MV-4-11 (cell line): ENCODE results near the gene ARID3A.
A peak's percentile ranks its signal among the peaks of the same experiment; 100 is the strongest.

Experiments
- DNase-seq: peaks from one replicate; lab custom pipeline; 2025; lab: John Stamatoyannopoulos, UW

ARID3A gene

DNA sequence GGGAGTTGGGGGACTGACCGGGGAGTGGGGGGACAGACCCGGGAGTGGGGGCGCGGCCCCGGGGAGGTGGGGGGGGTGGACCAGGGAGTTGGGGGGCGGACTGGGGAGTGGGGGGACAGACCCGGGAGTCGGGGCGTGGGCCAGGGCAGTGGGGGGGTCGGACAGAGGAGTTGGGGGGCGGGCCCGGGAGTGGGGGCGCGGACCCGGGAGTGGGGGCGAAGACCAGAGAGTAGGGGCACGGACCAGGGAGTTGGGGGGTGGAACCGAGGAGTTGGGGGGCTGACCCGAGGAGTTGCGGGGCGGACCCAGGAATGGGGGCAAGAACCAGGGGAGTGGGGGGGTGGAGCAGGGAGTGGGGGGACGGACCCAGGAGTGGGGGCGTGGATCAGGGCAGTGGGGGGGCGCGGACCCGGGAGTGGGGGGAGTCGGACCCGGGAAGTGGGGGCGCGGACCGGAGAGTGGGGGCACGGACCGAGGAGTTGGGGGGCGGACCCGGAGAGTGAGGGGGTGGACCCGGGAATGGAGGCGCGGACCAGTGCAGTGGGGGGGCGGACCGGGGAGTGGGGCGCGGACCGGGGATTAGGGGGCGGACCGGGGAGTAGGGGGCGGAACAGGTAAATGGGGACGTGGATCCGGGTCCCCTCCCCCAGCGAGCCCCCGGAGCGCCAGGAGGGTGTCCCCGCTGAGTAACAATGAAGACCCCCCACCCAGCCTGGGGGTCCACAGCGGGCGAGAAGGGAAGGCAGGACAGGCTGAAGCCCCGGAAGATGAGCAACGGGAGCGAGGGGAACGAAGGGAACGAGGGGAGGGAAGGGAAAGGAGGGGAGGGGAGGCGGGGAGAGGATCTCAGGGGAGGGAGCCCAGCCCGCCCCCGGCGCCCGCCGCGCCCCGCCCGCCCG, 13.4 kb upstream of the ARID3A start:
- DNase-seq = no peak

DNA sequence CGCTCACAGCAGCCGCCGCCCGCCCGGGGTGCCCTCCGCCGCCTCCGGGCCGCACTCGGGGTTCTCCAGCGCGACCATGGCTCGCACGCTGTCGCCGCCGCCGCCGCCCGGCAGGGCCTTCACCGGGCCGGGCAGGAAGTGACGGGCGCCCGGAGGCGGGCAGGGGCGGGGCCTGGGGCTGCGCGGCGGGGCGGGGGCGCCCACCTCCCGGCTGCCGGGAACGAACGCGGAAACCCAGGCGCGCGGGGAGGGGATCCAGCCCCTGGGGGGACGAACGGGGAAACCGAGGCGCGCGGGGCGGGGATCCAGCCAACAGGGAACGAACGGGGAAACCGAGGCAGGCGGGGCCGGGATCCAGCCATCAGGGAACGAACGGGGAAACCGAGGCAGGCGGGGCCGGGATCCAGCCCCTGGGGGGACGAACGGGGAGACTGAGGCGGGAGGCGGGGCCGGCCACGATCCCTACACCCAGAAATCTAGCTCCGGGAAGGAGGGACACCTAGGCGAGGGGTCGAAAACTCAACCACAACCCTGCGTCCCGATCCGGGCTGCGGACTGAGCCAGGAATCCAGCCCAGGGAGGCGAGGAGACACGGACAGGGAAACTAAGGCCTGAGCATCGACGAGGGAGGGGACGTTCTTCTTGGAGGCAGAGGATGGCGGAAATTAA, 12.6 kb upstream of the ARID3A start, which contains the start of gene R3HDM4:
Gene R3HDM4 (minus strand): TSS at position 140 of the 669 bp plus-strand sequence. CDS start 62 bp downstream, at position 78.
- DNase-seq = peak; percentile 31

DNA sequence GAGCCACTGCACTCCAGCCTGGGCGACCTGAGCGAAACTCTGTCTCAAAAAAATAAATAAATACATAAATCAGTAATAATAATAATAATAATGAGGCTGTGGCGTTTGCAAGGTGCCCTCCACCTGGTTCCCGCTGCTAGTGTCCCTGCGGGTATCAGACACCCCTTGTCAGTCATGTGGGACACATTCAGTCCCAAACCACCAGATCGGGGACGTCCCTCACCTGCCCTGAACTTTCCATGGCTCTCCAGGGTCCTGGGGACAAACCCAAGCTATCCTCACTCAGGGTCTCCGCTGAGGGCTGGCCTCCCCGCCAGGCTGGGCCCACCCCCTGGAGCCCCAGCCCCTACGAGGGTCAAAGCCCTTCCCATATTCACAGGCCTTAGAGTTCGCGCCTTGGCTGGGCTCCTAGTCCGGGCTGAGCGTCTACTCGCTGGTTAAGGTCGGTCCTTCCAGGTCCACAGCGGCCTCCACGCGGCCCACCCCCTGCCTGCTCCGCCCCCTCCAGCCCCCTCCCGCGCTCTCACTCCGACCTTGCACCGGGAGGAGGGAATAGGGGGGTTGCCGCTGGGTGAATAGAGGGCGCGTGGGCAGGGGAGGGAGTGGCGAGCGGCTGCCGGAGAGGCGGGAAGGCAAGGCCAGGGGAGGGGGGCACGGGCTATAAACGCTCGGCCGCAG, 9.1 kb upstream of the ARID3A start:
- DNase-seq = no peak

DNA sequence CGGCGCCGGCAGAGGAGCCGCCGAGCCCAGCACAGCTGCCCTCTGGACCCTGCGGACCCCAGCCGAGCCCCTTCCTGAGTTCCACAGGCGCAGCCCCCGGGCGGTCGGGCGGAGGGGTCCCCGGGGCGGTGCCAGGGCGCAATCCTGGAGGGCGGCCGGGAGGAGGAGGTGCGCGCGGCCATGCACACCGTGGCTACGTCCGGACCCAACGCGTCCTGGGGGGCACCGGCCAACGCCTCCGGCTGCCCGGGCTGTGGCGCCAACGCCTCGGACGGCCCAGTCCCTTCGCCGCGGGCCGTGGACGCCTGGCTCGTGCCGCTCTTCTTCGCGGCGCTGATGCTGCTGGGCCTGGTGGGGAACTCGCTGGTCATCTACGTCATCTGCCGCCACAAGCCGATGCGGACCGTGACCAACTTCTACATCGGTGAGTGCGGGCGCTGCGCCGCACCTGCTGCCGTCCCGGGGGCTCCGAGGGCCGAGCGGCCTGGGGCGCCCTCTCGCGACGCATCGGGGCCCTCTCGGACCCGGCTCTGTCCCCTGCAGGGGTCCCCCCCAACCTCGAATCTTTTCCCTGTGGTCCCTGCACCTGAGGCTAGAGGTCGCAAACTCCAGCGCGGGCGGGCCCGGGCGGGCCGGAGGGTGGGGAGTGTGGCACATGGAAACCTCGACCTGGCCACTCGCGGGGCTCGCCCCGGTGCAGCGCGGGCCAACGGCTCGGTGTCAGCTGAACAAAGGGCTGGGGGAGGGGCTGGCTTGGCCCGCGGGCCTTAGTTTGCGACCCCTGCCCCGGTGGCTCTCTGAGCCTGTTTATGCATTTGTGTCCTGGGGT, 8.3 kb upstream of the ARID3A start, which contains the start of gene KISS1R:
Gene KISS1R (plus strand): TSS at position 11 of the 829 bp plus-strand sequence. CDS start 170 bp downstream, at position 181.
- no peak for DNase-seq

DNA sequence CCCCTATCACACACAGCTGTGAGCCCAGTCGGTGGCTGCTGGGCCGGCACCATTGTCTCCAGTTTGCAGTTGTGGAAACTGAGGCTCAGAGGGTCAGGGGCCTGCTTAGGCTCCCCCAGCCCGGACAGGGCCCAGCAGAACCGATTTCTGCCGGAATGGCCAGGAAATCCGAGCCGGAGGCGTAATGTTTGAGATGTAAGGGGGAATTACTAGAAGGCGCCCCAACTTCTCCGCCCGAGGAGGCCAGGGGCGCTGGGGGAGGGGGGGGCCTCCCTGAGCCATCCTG, 7.7 kb upstream of the ARID3A start:
- no peak for DNase-seq

DNA sequence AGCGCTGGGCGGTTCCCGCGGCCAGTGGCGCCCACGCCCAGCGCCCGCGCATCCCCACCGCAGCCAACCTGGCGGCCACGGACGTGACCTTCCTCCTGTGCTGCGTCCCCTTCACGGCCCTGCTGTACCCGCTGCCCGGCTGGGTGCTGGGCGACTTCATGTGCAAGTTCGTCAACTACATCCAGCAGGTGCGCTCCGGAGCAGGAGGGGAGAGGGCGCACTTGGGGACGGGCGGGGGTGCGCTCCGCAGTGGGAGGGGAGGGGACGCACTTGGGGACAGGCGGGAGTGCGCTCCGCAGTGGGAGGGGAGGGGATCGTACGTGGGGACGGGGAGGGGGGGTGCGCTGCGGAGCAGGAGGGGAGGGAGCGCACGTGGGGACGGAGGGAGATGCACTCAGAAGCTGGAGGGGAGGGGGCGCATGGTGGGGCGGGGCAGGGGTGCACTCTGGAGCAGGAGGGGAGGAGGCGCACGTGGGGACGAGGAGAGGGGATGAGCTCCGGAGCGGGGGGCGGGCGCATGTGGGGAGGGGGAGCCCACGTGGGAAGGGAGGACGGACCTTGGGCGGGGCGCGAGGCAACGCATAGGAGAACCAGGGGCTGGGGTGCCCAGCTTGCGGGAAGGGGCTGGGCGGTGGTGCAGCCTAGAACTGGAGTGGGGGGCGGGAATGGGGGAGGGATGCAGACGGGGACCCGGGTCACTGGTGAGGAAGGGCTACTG, 7.2 kb upstream of the ARID3A start:
- DNase-seq = no peak

DNA sequence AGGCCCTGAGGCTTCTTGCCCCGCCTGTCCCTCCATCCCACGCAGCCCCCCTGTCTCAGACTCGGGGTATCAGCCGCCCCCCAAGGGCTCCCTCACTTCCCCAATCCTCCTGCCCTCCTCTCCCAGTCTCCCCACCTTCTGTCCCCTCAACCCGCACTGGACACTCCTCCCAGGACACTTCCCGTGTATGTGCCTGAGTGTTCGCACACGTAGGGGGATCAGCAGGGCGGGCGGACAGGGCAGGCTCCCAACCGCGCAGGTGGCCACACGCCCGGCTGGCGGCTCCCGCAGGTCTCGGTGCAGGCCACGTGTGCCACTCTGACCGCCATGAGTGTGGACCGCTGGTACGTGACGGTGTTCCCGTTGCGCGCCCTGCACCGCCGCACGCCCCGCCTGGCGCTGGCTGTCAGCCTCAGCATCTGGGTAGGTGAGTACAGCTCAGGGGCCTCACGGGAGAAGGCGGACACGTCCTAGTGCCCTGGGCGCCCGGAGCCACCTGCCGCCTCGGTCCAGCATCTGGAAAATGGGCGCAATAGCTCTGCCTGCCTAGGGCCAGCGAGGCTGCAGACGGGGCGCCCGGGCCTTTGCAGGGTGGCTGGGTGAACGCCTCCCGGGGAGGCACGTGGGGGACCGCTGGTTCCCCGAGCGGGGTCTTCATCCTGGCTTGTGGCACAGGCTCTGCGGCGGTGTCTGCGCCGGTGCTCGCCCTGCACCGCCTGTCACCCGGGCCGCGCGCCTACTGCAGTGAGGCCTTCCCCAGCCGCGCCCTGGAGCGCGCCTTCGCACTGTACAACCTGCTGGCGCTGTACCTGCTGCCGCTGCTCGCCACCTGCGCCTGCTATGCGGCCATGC, 6.4 kb upstream of the ARID3A start:
- DNase-seq = no peak

DNA sequence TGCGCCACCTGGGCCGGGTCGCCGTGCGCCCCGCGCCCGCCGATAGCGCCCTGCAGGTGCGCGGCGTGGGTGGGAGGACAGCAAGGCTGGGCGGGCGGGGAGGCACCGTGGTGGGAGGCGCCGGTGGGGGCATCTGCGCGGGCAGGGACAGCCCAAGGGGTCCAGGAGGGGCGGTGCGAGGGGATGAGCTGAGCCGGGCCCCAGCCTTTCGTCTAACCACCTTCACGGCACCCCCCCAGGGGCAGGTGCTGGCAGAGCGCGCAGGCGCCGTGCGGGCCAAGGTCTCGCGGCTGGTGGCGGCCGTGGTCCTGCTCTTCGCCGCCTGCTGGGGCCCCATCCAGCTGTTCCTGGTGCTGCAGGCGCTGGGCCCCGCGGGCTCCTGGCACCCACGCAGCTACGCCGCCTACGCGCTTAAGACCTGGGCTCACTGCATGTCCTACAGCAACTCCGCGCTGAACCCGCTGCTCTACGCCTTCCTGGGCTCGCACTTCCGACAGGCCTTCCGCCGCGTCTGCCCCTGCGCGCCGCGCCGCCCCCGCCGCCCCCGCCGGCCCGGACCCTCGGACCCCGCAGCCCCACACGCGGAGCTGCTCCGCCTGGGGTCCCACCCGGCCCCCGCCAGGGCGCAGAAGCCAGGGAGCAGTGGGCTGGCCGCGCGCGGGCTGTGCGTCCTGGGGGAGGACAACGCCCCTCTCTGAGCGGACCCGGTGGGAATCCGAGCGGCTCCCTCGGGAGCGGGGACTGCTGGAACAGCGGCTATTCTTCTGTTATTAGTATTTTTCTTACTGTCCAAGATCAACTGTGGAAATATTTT, 5.6 kb upstream of the ARID3A start:
- DNase-seq = peak; percentile 44

DNA sequence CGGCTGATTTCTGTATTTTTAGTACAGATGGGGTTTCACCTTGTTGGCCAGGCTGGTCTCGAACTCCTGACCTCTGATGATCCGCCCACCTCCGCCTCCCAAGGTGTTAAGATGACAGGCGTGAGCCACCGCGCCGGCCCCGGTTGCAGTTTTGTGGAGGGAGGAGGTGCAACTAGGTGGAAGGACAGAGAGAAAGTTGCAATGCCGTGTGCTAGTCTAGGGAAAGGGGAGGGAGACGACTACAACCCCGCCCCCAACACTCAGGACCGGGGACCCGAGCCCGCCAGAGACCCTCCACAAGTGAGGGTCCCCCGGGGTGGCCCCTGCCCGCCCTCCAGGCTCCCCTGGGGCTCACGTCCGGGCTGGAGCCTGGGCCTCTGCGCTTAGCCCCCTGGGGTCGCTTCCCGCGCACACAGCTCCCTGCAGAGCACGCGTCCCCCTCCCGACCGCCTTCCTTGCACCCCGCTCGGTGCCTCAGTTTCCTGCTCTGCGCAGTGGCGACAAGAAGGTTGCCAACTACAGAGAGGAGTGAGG, 1.2 kb upstream of the ARID3A start:
- no peak for DNase-seq

DNA sequence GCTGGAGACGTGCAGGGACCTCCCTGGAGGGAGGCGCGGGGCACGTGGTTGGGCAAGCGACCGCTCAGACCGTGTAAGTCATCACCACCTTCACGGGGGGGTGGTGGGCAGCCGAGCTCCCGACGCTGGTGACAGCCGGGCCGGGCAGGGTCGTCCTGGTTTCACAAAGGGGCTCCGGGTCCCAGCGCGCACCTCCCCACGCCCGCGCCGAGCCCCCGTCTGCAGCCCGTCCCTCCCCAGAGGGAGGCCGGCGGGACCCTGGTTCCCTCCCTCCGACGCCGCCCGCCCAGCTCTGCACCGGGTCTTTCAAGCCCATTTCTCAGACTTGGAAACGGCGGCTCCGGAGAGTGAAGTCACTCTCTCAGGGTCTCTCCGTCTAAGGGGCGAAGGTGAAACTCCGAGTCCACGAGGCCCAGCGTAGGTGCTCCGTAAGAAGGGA, 729 bp upstream of the ARID3A start:
- peak; percentile 84 for DNase-seq

DNA sequence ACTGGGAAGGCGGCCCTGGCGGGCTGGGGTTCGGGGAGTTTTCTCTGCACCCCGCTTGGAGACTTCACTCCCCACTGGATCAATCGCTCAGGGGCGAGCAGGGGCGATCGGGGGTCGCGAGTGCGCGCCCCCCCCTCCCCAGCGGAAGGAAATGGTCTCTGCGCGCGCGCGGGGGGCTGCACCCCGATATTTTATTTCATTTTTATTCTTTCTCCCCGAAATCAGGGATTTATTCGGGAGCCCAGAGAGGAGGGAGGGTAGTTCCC, 421 bp downstream of the ARID3A start:
- DNase-seq = no peak

DNA sequence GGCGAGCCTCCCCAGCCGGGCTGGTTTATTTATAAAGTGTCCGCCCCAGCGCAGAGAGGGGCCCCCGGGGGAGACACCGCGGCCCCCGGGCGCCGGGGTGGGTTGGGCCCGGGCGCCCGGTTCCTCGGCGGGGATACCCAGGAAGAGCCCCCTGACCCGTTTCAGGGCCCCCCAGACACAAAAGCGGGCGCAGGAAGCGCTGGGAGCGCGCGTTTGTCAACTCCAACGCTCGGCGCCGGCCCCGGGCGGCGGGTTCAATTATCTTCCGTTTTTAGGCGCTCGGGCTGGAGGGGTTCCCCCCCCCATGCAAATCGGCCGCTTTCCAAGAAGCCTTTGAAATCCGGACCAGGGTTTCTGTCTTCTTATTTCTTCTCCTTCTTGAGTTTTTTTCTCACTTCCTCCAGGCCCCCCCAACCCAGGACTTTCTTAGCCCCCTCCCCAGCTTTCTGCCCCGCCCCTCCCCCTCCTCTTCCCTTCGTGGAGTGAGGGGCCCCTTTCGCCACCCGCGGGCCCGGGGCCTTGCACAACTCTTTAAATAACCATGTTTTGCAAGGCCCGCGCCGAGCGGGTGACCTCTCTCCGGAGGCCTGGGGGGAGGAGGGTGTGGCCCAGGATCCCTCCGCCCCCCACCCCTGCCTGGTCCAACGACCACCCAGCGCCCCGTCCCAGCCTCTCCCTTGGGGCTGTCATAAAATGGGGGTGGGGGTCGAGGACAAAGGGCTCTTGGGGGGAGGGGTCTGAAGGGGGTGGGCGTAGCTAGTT, 935 bp downstream of the ARID3A start:
- peak; percentile 86 for DNase-seq

DNA sequence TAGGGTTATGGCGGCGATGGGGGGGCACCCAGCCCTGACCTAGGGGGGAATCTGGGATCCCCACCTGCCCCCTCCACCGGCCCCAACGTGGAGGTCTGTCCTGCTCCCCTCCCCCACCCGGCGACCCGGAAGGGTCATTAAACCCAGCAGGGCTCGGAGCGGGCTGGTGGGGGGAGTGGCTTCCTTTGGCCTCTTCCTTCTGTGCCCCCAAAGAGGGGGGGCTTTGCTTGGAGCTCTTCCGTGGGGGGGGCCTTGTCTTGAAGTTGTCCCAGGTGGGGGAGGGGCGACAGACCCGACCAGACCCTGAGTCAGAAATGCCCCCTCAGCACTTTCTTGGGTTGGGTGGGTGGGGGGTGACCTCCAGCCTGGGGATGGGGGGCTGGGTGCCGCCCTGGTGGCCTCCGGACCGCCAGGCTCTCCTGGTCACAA, 1.5 kb downstream of the ARID3A start:
- no peak for DNase-seq

DNA sequence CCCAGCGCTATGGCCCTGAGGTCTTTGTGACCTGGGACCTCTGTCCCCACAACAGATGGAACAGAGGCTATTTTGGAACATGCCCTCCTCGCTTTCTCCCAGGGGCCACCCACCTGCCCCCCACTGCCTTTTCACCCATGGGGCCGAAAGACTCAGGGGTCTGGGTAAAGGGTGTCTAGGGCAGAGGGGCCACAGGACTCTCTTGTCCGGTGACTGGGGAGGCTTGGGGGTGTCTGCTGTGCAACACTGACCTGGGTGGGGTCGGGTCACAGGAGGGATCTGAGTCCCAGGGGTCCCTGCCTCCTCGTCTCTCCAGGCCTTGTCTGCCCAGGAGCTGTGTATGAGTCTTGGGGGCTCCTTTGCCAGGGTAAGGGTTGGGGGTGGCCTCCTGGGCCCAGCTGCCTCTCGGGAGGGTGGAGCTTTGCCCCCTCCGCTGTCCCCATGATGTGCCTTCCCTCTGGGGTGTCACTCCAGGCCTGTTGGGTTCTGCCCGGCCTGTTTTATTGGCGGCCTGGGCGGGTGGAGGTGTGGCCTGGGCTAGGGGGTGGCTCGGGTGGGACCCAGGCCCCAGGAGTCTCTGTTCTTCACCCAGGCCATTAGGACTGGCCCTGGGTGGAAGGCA, 2.1 kb downstream of the ARID3A start:
- no peak for DNase-seq

DNA sequence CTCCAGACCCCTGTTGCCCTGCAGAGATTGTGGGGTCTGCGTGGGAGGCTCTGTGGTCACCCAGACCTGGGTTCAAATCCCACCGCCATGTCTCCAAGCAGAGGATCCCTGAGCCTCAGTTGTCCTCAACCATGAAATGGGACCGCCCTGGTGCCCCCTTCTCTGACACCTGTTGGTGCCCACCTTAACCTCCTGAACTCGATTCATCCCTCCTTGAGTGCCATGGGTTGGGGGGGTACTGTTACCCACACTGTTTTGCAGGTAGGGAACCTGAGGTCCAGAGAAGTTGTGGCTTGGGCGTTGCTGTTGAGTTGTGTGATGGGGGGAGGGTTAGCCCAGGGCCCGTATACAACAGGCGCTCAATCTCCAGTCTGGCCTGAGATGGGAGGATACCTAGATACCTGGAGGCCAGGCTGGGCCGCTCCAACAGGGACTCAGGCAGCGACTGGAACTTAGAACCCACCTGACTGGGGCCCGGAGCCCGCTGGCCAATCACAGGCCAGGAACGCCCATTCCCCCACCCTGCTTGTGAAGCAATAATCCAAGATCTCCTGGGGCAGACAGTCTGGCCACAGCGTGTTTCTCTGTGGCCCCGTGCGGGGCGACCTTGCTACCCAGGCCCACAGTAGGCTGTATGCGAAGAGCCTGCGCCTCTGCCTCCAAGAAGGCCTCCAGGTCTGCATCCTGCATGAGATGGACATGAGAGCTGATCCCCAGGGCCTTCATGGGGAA, 2.8 kb downstream of the ARID3A start:
- DNase-seq = peak; percentile 18

DNA sequence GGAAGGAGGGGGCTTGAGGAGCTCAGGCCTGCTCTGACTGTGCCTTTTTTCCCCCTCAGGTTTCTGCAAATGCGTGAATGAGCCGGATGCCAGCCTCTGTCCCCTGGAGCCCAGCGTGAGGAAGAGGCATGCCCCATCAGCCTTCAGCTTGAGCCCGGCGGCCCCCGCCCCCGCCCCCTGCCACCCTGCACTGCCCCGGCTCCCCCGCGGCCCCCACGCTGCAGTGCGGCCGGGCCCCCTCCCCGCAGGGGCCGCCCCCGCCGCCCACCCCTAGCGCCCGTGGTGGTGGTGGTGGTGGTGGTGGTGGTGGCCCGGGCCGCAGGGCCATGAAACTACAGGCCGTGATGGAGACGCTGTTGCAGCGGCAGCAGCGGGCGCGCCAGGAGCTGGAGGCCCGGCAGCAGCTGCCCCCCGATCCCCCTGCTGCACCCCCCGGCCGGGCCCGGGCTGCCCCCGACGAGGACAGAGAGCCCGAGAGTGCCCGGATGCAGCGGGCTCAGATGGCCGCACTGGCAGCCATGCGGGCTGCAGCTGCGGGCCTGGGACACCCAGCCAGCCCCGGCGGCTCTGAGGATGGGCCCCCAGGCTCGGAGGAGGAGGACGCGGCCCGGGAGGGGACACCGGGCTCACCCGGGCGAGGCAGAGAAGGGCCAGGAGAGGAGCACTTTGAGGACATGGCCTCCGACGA, 3.5 kb downstream of the ARID3A start:
- DNase-seq = no peak

DNA sequence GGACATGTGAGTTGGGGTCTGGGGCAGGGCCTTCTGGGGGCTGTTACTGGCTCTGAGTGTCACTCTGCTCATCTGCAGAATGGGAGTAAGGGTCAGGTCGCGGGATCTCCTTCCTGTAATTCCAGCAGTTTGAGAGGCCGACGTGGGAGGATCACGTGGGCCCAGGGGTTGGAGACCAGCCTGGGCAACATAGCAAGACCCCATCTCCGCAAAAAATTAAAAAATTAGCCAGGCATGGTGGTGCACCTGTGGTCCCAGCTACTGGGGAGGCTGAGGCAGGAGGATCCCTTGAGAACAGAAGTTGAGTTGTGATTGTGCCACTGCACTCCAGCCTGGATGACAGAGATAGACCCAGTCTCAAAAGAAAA, 4.0 kb downstream of the ARID3A start:
- DNase-seq = no peak
